ENCODE results near the gene PSMA8. TPM values are rescaled to one million over a fixed set of nuclear protein-coding genes. Genes with fewer than 3 reads are reported as not detected.
"Not testable (repeated sequence)": the region's sequence is repeated elsewhere in the genome, so short reads cannot be mapped to it uniquely, and the experiment has no call there.

PSMA8 gene
- total and polyA plus RNA-seq, 3 donors from 2014 or later = 13.1 to 36.1 (median 20.1) TPM

DNA sequence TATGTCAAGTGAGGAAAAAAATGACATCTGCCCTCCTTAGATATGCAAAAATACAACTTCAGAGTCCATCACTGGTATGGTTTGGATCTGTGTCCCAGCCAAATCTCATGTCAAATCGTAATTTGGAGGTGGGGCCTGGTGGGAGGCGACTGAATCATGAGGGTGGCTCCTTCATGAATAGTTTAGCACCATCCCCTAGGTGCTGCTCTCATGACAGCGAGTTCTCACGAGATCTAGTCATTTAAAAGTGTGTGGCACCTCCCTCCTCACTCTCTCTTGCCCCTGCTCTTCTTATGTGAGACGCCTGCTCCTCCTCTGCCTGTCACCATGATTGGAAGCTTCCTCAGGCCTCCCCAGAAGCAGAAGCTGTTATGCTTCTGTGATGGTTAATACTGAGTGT lies 5.9 kb upstream of the PSMA8 start:
- Histone ChIP-seq H3K9me3 (no peaks in the 10 kb centered on the region), H3K27ac (no peak overlapping the region), H3K4me1 (no peaks in the 10 kb centered on the region), H3K36me3 (ENCODE audit: low read depth, missing control alignments) (no peaks in the 10 kb centered on the region), H3K27me3 (no peaks in the 10 kb centered on the region), H3K4me3 (no peak overlapping the region)
- no peak for DNase-seq
- TF ChIP-seq POLR2A (IDR thresholded peaks at IDR 0.05) = no peak
- no peak for TF ChIP-seq CTCF (IDR thresholded peaks at IDR 0.05)
- WGBS, 2 donors = 76 to 92% methylated on average over 5 of the region's 5 CpGs
- intact Hi-C loops (cut with DNase I; ENCODE audit: low total_unique reads) = no loop called here

GRCh38 chr18:26128192-26128591 lies 5.5 kb upstream of the PSMA8 start:
- WGBS, 2 donors = 77 to 84% methylated on average over 2 of the region's 2 CpGs
- H3K27me3 ChIP-seq; H3K36me3 ChIP-seq (ENCODE audit: low read depth, missing control alignments); intact Hi-C loops (cut with DNase I; ENCODE audit: low total_unique reads); DNase-seq; H3K4me1 ChIP-seq; H3K4me3 ChIP-seq; H3K27ac ChIP-seq; H3K9me3 ChIP-seq: not testable (repeated sequence)

GRCh38 chr18:26134107-26134506 lies 438 bp downstream of the PSMA8 start:
- TF ChIP-seq POLR2A (IDR thresholded peaks at IDR 0.05) (no peak), CTCF (IDR thresholded peaks at IDR 0.05) (no peak)
- Histone ChIP-seq H3K36me3 (ENCODE audit: low read depth, missing control alignments) (no peaks in the 10 kb centered on the region), H3K4me3 (peak overlapping the region; percentile 43 to 52), H3K27me3 (no peaks in the 10 kb centered on the region), H3K9me3 (no peaks in the 10 kb centered on the region), H3K4me1 (no peaks in the 10 kb centered on the region), H3K27ac (no peak overlapping the region)
- WGBS, 2 donors = 70 to 76% methylated on average over 5 to 6 of the region's 6 CpGs
- intact Hi-C loops (cut with DNase I; ENCODE audit: low total_unique reads) = no loop called here
- no peak for DNase-seq

DNA sequence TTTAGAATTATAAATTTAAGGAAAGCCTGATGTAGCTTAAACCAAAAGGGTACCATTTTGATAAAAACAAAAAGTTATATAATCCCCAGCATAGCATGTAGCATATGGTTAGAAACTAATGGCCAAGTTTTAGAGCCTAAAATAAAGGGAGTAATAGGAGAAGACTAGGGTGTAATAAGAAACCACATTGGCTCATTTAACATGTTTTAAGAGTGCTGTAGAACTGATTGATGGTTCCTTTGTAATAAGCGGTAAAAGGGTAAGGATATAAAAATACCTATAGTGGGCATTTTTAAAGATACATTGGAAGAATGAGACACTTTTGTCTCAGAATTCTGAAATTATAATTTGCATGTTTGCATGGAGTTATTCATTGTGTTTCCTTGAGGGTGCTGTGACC lies 1.9 kb downstream of the PSMA8 start:
- H3K36me3 ChIP-seq (ENCODE audit: low read depth, missing control alignments) = no peaks in the 10 kb centered on the region
- TF ChIP-seq CTCF (IDR thresholded peaks at IDR 0.05) (no peak), POLR2A (IDR thresholded peaks at IDR 0.05) (no peak)
- WGBS, 2 donors = 75 to 85% methylated on average over 1 of the region's 1 CpG
- no peak overlapping the region for H3K27ac ChIP-seq
- no peaks in the 10 kb centered on the region for H3K27me3 ChIP-seq
- no peaks in the 10 kb centered on the region for H3K9me3 ChIP-seq
- H3K4me1 ChIP-seq = peaks cover 3% of the 10 kb centered on the region
- no peak overlapping the region for H3K4me3 ChIP-seq
- DNase-seq = no peak
- intact Hi-C loops (cut with DNase I; ENCODE audit: low total_unique reads) = no loop called here

DNA sequence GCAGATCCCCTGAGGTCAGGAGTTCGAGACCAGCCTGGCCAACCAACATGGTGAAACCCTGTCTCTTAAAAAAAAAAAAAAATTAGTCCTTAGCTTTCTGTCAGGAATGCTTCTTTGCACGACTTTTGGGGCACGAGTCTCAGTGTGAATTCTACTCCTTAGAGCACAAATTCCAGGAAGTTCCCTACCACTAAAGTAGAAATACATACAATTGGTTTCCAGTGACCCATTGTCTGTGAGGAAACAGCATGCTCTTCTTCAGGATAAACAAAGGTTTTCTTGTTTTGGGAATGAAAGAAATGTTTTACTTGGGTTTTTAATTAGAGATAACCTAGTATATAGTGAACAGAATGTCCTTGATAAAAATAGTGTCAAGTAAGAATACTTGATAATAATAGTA lies 23.7 kb downstream of the PSMA8 start:
- no peaks in the 10 kb centered on the region for H3K36me3 ChIP-seq (ENCODE audit: low read depth, missing control alignments)
- TF ChIP-seq CTCF (IDR thresholded peaks at IDR 0.05) (no peak), POLR2A (IDR thresholded peaks at IDR 0.05) (no peak)
- intact Hi-C loops (cut with DNase I; ENCODE audit: low total_unique reads) = no loop called here
- WGBS, 2 donors = 61 to 68% methylated on average over 3 of the region's 3 CpGs
- no peak for DNase-seq
- H3K4me1 ChIP-seq = peaks cover 7% of the 10 kb centered on the region
- no peaks in the 10 kb centered on the region for H3K27me3 ChIP-seq
- H3K4me3 ChIP-seq = no peak overlapping the region
- H3K9me3 ChIP-seq = no peaks in the 10 kb centered on the region
- H3K27ac ChIP-seq = peak overlapping the region; percentile 67 to 70
